ENCODE measurements around the gene TAOK2.
"Not testable (repeated sequence)": the region's sequence is repeated elsewhere in the genome, so short reads cannot be mapped to it uniquely, and the experiment has no call there.

Gene TAOK2

GRCh38 chr16:30025574-30025973 lies 51.9 kb downstream of the TAOK2 start:
- no peak for DNase-seq

GRCh38 chr16:30026449-30026848 lies 52.8 kb downstream of the TAOK2 start:
- DNase-seq, result no peak

GRCh38 chr16:30027588-30028437 lies 54.1 kb downstream of the TAOK2 start:
- no peak for DNase-seq

- DNase-seq, result no peak
Observed at GRCh38 chr16:30028438-30029076, 54.9 kb downstream of the TAOK2 start.

- no peak for DNase-seq
Observed at GRCh38 chr16:30030011-30030685, 56.5 kb downstream of the TAOK2 start.

- no peak for DNase-seq
Observed at GRCh38 chr16:30030841-30031413, 57.3 kb downstream of the TAOK2 start, which contains the start of gene TLCD3B. Gene TLCD3B (minus strand): TSS chr16:30031271. CDS start chr16:30030527, 744 bp downstream.

- DNase-seq, result no peak
Observed at GRCh38 chr16:30031477-30031918, 57.8 kb downstream of the TAOK2 start.

- DNase-seq, result peak; percentile 8
Observed at GRCh38 chr16:30032083-30032819, 58.6 kb downstream of the TAOK2 start.

GRCh38 chr16:30033270-30033669 lies 59.6 kb downstream of the TAOK2 start:
- DNase-seq, result no peak

- DNase-seq, result no peak
Observed at GRCh38 chr16:30040221-30040620, 66.6 kb downstream of the TAOK2 start.

GRCh38 chr16:30040690-30041089 lies 67.0 kb downstream of the TAOK2 start:
- not testable (repeated sequence) for DNase-seq

GRCh38 chr16:30041841-30042240 lies 68.2 kb downstream of the TAOK2 start:
- DNase-seq, result no peak
